ENCODE measurements around the gene NUDT7. TPM values are rescaled to one million over a fixed set of nuclear protein-coding genes. Genes with fewer than 3 reads are reported as not detected.

Gene NUDT7
- total RNA-seq, 1 donor = 6.0 TPM

GRCh38 chr16:77680496-77680895 is 41.8 kb upstream of the NUDT7 start:
- DNase-seq (ENCODE audit: low read depth) = no peak
- H3K4me3 ChIP-seq (ENCODE audit: low read depth, low read length) = no peak overlapping the region
- no peak for TF ChIP-seq CTCF (IDR thresholded peaks at IDR 0.05; ENCODE audit: insufficient read depth, low read depth, low read length)

GRCh38 chr16:77682586-77682985 is 39.7 kb upstream of the NUDT7 start:
- no peak for TF ChIP-seq CTCF (IDR thresholded peaks at IDR 0.05; ENCODE audit: insufficient read depth, low read depth, low read length)
- DNase-seq (ENCODE audit: low read depth) = no peak
- H3K4me3 ChIP-seq (ENCODE audit: low read depth, low read length) = no peak overlapping the region

GRCh38 chr16:77683397-77684180 is 38.7 kb upstream of the NUDT7 start:
- DNase-seq (ENCODE audit: low read depth) = no peak
- no peak overlapping the region for H3K4me3 ChIP-seq (ENCODE audit: low read depth, low read length)
- TF ChIP-seq CTCF (IDR thresholded peaks at IDR 0.05; ENCODE audit: insufficient read depth, low read depth, low read length) = no peak

- TF ChIP-seq CTCF (IDR thresholded peaks at IDR 0.05; ENCODE audit: insufficient read depth, low read depth, low read length) = no peak
- no peak for DNase-seq (ENCODE audit: low read depth)
- no peak overlapping the region for H3K4me3 ChIP-seq (ENCODE audit: low read depth, low read length)
Observed at GRCh38 chr16:77684181-77684526, 38.2 kb upstream of the NUDT7 start.

GRCh38 chr16:77686385-77686784 is 35.9 kb upstream of the NUDT7 start:
- no peak for DNase-seq (ENCODE audit: low read depth)
- no peak for TF ChIP-seq CTCF (IDR thresholded peaks at IDR 0.05; ENCODE audit: insufficient read depth, low read depth, low read length)

GRCh38 chr16:77689971-77690370 is 32.3 kb upstream of the NUDT7 start:
- no peak overlapping the region for H3K4me3 ChIP-seq (ENCODE audit: low read depth, low read length)
- no peak for DNase-seq (ENCODE audit: low read depth)
- TF ChIP-seq CTCF (IDR thresholded peaks at IDR 0.05; ENCODE audit: insufficient read depth, low read depth, low read length) = no peak

More at GRCh38 chr16:77686385-77686784, 35.9 kb upstream of the NUDT7 start:
- no peak overlapping the region for H3K4me3 ChIP-seq (ENCODE audit: low read depth, low read length)

- no peak for DNase-seq (ENCODE audit: low read depth)
- H3K4me3 ChIP-seq (ENCODE audit: low read depth, low read length) = no peak overlapping the region
- no peak for TF ChIP-seq CTCF (IDR thresholded peaks at IDR 0.05; ENCODE audit: insufficient read depth, low read depth, low read length)
Observed at GRCh38 chr16:77690416-77690815, 31.9 kb upstream of the NUDT7 start.
